Heart right ventricle (tissue), 16 donors: ENCODE measurements around the gene NFIB. TPM values are rescaled to one million over a fixed set of nuclear protein-coding genes. Genes with fewer than 3 reads are reported as not detected.

Experiments
- ATAC-seq, 8 donors: fragments of 200-7000 bp; cut with Tn5 transposase; one replicate each; pipeline ENCODE4 v1.9.1; 2020; ENCODE audit warnings: mild to moderate bottlenecking in 8 of 8, moderate library complexity in 8 of 8, moderate number of reproducible peaks in 1 of 8
- DNase-seq, 2 donors: peaks; one replicate each; pipeline ENCODE4 v3.0.0-alpha.2; 2020
- H3K27ac ChIP-seq, 10 donors: fragments of 200-600 bp; sonication (generic) in 2 of 10; one replicate each; pipeline versions ENCODE4 v1.5.0 to v1.8.0; 2020 to 2022; ENCODE audit warnings: mild to moderate bottlenecking in 3 of 10
- H3K27me3 ChIP-seq, 7 donors: fragments of 200-600 bp; one replicate each; pipeline ENCODE4 v1.8.0; 2021 to 2022; ENCODE audit warnings: mild to moderate bottlenecking in 2 of 7
- H3K36me3 ChIP-seq, 9 donors: fragments of 200-600 bp; sonication (generic) in 1 of 9; one replicate each; pipeline versions ENCODE4 v1.5.0 to v1.8.0; 2020 to 2022; ENCODE audit warnings: mild to moderate bottlenecking in 2 of 9
- H3K4me1 ChIP-seq, 9 donors: fragments of 200-600 bp; sonication (generic) in 1 of 9; one replicate each; pipeline versions ENCODE4 v1.5.0 to v1.8.0; 2020 to 2022; ENCODE audit warnings: mild to moderate bottlenecking in 4 of 9
- H3K4me3 ChIP-seq, 10 donors: fragments of 200-600 bp; sonication (generic) in 2 of 10; one replicate each; pipeline versions ENCODE4 v1.5.0 to v1.8.0; 2020 to 2022; ENCODE audit warnings: mild to moderate bottlenecking in 7 of 10, moderate library complexity in 2 of 10
- H3K9me3 ChIP-seq, 11 donors: fragments of 200-600 bp in 10 of 11; sonication (generic) in 2 of 11; one replicate each; pipeline versions ENCODE4 v1.5.0 to v1.8.0; 2013 to 2022; ENCODE audit warnings: mild to moderate bottlenecking in 2 of 11, control low read depth in 1 of 11, moderate library complexity in 1 of 11
- CTCF ChIP-seq, 9 donors: fragments of 200-600 bp; sonication (generic) in 2 of 9; IDR thresholded peaks; one replicate each; pipeline versions ENCODE4 v1.5.0 to v1.8.0; 2021 to 2022; ENCODE audit warnings: antibody characterized with exemption in 9 of 9, mild to moderate bottlenecking in 5 of 9, moderate library complexity in 1 of 9
- WGBS, 2 donors: extraction: QIAGEN DNeasy Blood & Tissue Kit; methylation state at CpG; one replicate each; pipeline ENCODE4 v1.1.7; 2013; ENCODE audit warnings: inconsistent platforms in 1 of 2; 5-methylcytosine and 5-hydroxymethylcytosine counted together
- intact Hi-C, 10 donors: fragments of 100-400 bp; cut with DNase I; formaldehyde crosslinking; loops; one replicate each; pipeline versions ENCODE4 v1.11.1 to v1.14.2; 2022
- polyA plus RNA-seq, 2 donors: library from polyadenylated mRNA; stranded (reverse); fragments of 200-250 nt; gene quantifications; one replicate each; pipeline ENCODE4 v1.2.3, GENCODE V29; 2013
- total RNA-seq, 10 donors: library from RNA; stranded (reverse); fragmentation: NEBNext Ultra II Directional in 3 of 10; extraction: Animal tissue kit (Norgen Biotek cat#: 25700) in 3 of 10; gene quantifications; one replicate each; pipeline versions ENCODE4 v1.2.1 to v1.2.4, GENCODE V29; 2021 to 2023
- donor health status: Arrhythmogenic right ventricular cardiomyopathy.
- donor health status: ischemic (EF 13 %, LVEDD 7.1; RV severe dilation, severe dysfunction).
- donor health status: healthy with polysubstance abuse.
- donor health status: DM: no; HTN: yes; CAD: no.
- donor health status: DM: no; HTN: no; CAD: no.
- donor health status: ischemic (EF 25% LVEDD 6.9; RV normal size, moderate dysfunction).
- donor health status: ischemic (EF 25% LVEDD 5.7; RV mildly dilated, moderate dysfunction).
- donor health status: healthy.
- donor health status: DM: yes; HTN: yes; CAD: no.
- donor health status: Ischemic cardiomyopathy.
- donor health status: ischemic (EF 35%, LVEDD 5.7; RV mildly dilated, moderate dysfunction).
- donor health status: nonischemic (EF 11% LVEDD 7.7; RV severe dilation, severe dysfunction).
- donor health status: DM: yes; HTN: yes; CAD: no.
- donor health status: PGD.
- donor health status: ischemic (EF 29% LVEDD 5.4; RV normal size, mild dysfunction).
- donor health status: nonischemic (EF 23%, LVEDD 6.1; RV moderate dilation, normal function).

Gene NFIB
- total and polyA plus RNA-seq, 12 donors, result 16.7 to 145 (median 124) TPM

- intact Hi-C loops, result loop anchor here in 2 of 10 donors (10.0 kb wide), 2 partner anchors 57 to 83 kb away; no protein-coding TSS in a partner anchor
- Histone ChIP-seq H3K4me1 (peaks cover 5 to 93% (median 67%) of the 10 kb centered on the region in 9 donors), H3K27me3 (no peaks in the 10 kb centered on the region), H3K9me3 (no peaks in the 10 kb centered on the region), H3K36me3 (no peaks in the 10 kb centered on the region), H3K27ac (peak overlapping the region in 5 of 10 donors; percentile 6 to 60 (median 10)), H3K4me3 (no peak overlapping the region)
- ATAC-seq (no peak), DNase-seq (no peak)
- no peak for TF ChIP-seq CTCF (IDR thresholded peaks at IDR 0.05)
- WGBS, 2 donors, result 76 to 78% methylated on average over 1 of the region's 1 CpG
These were observed 101.9 kb downstream of the NFIB start for GRCh38 chr9:14212077-14212476.

- no peaks in the 10 kb centered on the region for H3K36me3 ChIP-seq
- peak overlapping the region in 4 of 10 donors; percentile 6 to 60 (median 14) for H3K27ac ChIP-seq
- no peaks in the 10 kb centered on the region for H3K27me3 ChIP-seq
- DNase-seq (no peak), ATAC-seq (peak in 2 of 8 donors; percentile 27 to 32)
- no peak overlapping the region for H3K4me3 ChIP-seq
- H3K4me1 ChIP-seq, result peaks cover 5 to 97% (median 72%) of the 10 kb centered on the region in 9 donors
- intact Hi-C loops, result loop anchor here in 2 of 10 donors (10.0 kb wide), 2 partner anchors 57 to 83 kb away; no protein-coding TSS in a partner anchor
- no peaks in the 10 kb centered on the region for H3K9me3 ChIP-seq
- TF ChIP-seq CTCF (IDR thresholded peaks at IDR 0.05), result no peak
- WGBS, 2 donors, result 36 to 51% methylated on average over 6 of the region's 6 CpGs
These were observed 102.4 kb downstream of the NFIB start for GRCh38 chr9:14211564-14211963.

GRCh38 chr9:14210428-14210827 is 103.5 kb downstream of the NFIB start:
- Histone ChIP-seq H3K4me1 (peaks cover 5 to 100% (median 78%) of the 10 kb centered on the region in 9 donors), H3K4me3 (no peak overlapping the region), H3K36me3 (no peaks in the 10 kb centered on the region), H3K9me3 (no peaks in the 10 kb centered on the region), H3K27ac (peak overlapping the region in 1 of 10 donors; percentile 60), H3K27me3 (no peaks in the 10 kb centered on the region)
- WGBS, 2 donors, result 85 to 89% methylated on average over 3 of the region's 3 CpGs
- no peak for TF ChIP-seq CTCF (IDR thresholded peaks at IDR 0.05)
- ATAC-seq, result no peak
- intact Hi-C loops, result loop anchor here in 2 of 10 donors (10.0 kb wide), 2 partner anchors 56 to 84 kb away; no protein-coding TSS in a partner anchor
- no peak for DNase-seq

GRCh38 chr9:14209399-14210345 is 104.3 kb downstream of the NFIB start:
- H3K27me3 ChIP-seq, result no peaks in the 10 kb centered on the region
- DNase-seq (no peak), ATAC-seq (no peak)
- H3K27ac ChIP-seq, result peak overlapping the region in 1 of 10 donors; percentile 28
- H3K9me3 ChIP-seq, result no peaks in the 10 kb centered on the region
- peaks cover 5 to 95% (median 73%) of the 10 kb centered on the region in 9 donors for H3K4me1 ChIP-seq
- H3K36me3 ChIP-seq, result no peaks in the 10 kb centered on the region
- 73 to 77% methylated on average over 8 of the region's 8 CpGs for WGBS, 2 donors
- intact Hi-C loops, result loop anchor here in 3 of 10 donors (5.0 to 10.0 kb wide), 3 partner anchors 55 to 98 kb away; no protein-coding TSS in a partner anchor
- no peak for TF ChIP-seq CTCF (IDR thresholded peaks at IDR 0.05)
- H3K4me3 ChIP-seq, result no peak overlapping the region
